Measurements from ENCODE around the gene RBM45.
A peak's percentile ranks its signal among the peaks of the same experiment; 100 is the strongest.
"Not testable (repeated sequence)": the region's sequence is repeated elsewhere in the genome, so short reads cannot be mapped to it uniquely, and the experiment has no call there.

The RBM45 gene, protein sequence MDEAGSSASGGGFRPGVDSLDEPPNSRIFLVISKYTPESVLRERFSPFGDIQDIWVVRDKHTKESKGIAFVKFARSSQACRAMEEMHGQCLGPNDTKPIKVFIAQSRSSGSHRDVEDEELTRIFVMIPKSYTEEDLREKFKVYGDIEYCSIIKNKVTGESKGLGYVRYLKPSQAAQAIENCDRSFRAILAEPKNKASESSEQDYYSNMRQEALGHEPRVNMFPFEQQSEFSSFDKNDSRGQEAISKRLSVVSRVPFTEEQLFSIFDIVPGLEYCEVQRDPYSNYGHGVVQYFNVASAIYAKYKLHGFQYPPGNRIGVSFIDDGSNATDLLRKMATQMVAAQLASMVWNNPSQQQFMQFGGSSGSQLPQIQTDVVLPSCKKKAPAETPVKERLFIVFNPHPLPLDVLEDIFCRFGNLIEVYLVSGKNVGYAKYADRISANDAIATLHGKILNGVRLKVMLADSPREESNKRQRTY

DNA sequence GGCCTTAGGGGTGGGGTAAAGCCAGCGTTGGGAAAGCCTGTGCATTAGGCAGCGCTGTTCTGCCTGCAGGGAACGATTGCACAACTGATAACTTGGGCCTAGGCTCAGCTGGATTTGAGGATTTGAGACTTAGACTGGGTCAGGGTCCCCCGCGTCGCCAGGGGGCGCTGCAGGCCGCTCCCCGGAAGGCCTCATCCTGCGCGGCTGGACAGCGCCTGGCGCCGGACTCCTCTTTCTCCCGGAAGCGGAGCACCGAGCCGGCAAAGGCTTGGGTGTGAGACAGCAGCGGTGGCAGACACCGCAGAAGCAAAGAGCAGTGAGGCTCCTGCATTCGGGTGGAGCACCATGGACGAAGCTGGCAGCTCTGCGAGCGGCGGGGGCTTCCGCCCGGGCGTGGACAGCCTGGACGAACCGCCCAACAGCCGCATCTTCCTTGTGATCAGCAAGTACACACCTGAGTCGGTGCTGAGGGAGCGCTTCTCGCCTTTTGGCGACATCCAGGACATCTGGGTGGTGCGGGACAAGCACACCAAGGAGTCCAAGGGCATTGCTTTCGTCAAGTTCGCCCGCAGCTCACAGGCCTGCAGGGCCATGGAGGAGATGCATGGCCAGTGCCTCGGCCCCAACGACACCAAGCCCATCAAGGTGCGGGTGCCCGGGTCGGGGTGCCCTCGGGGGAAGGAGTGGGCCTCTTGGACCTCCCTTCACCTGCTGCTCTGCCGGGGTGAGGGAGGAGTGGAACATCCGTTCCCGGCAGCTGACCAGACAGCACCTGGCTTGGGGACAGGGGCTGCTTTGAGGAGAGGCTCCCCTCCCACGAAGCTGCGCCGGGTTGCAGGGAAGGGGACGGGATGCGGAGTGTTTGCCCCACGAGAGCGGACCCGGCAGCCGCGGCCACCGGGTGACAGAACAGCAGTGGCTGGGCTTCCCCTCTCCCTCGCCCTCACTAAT lies at the start of gene RBM45:
TSS of gene RBM45 (plus strand) at position 236 of the 951 bp plus-strand sequence. CDS start at position 346, 110 bp downstream.
- peak; percentile 80 for DNase-seq (ENCODE audit: low spot score)

DNA sequence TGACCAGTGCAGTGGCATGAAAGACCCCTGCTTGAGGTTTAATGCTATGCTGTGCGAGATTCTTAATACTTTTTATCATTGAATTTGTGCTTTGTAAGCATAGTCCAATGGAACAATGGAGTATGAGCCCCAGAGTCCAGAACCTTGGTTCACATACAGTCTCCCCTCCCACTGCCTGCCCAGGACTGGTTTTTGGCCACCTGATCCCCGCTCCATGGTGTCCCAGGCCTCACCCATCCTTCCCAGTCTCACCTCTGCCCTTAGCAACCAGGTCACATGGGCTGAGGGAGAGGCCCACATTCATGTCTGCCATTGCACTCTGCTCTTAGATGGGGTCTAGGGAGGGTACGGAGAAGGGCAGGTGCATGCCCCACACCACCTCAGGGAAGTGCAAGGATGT lies 45.9 kb upstream of the RBM45 start:
- DNase-seq (ENCODE audit: low spot score) = no peak

DNA sequence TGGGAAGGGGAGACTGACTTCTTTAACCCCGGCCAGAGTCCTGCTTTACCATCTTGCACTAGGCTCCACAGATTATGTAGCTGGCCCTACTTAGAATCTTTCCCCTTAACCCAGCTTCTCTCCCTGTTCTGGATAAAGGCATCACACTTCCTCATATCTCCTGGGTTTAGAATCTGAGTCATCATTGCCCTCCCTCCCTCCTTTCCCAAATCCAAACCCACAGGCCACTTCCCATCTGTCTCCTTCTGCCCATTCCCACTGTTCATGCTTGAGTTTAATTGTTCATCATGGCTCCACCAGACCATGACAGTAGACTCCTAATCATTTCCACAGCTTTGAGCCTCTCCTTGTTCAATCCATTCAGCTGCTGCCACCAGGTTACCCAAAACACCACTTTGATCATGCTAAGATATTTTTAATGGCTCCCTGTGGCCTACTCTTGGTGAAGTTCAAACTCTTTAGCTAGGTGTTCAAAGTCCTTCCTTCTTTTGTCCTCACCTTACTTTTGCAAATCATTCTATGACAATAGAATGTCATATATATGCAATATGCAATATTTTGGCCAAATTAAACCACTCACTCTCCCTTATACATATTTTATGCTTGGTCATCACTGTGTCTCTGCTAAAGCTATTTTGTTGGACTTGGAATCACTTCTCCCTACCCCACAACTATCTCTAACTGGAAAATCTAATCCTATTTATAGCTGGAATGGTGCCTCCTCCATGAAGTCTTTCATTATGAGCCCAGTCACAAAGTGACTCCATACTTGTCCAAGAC lies 45.2 kb upstream of the RBM45 start:
- no peak for DNase-seq (ENCODE audit: low spot score)

DNA sequence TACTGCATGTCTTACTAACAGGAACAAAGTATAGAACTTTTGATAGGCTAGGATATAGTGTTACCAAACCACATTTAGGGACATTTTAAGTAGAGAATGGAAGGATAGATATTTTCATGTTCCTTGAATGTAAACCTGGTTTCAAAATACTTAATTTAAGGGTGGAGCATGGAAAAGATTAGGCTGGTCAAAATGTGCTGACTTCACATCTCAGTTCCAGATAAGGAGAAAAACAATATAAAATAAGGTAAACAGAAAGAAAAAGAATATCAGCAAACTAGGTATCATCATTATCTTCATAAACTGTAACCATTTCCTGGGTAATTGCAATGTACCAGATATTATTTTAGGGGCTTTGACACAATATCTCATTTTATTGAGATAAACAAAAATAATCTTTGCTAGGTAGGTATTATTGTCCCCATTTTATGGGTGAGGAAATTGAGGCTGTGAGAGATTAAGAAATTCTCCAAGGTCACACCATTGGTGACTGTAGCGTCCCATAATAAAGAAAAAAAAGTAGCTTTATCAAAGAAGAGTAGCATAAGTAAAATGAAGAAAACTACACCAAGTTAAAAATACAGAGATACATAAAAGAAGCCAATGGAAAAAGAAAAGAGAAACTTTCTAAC lies 43.3 kb upstream of the RBM45 start:
- DNase-seq (ENCODE audit: low spot score) = no peak

DNA sequence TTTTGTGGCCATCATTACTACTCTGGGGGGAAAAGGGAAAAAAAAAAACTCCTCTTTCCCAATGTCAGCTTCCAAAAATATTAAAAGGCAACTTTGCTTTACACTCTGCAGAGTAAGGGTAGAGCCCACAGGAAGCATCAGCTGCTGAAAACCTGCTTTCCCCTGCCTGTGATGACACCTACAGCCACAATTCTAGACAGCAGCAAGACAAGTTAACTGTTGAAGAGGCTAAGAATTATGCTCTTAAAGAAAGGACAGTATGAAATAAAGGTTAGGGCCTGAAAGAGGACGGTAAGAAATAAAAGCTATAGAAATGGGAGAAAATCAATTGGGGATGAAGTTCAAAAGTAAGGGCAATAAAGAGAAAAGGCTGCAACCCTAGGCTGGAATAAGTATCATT lies 42.7 kb upstream of the RBM45 start:
- DNase-seq (ENCODE audit: low spot score) = no peak

DNA sequence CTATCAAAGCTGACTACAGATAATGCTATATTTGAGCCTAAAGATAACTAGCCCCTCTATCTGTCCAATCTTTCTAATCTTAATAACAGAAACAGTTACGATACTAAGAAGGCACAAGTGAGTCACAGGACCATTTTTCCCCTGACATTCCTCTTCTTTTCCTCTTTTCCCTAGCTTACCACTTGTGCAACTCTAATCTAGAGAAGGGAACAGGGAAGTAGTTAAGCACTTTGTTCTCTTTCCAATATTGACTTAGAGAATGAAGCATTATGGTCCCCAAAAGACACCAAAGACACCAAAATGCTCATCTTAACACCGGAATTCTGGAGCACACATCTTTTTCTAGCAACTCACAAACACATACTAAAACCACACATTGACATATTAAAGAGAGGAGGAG lies 41.4 kb upstream of the RBM45 start:
- DNase-seq (ENCODE audit: low spot score) = no peak

DNA sequence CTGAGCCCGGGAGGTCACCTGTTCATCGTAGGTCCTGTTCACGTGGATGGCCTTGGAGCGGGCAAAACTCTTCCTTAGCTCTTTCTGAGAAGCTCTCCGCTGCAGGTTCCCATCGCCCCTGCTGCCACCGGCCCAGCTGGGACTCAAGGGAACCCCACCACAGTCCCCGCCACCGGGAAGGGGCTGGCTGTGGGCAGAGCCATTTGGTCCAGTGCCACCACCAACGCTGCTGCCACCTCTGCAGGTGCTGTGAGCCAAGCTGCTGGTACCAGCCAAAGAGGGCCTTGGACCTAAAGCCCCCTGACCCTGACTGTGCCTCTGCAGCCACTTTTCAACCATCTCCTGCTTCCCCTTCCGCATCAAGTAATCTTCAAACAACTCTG lies 40.2 kb upstream of the RBM45 start:
- DNase-seq (ENCODE audit: low spot score) = no peak

DNA sequence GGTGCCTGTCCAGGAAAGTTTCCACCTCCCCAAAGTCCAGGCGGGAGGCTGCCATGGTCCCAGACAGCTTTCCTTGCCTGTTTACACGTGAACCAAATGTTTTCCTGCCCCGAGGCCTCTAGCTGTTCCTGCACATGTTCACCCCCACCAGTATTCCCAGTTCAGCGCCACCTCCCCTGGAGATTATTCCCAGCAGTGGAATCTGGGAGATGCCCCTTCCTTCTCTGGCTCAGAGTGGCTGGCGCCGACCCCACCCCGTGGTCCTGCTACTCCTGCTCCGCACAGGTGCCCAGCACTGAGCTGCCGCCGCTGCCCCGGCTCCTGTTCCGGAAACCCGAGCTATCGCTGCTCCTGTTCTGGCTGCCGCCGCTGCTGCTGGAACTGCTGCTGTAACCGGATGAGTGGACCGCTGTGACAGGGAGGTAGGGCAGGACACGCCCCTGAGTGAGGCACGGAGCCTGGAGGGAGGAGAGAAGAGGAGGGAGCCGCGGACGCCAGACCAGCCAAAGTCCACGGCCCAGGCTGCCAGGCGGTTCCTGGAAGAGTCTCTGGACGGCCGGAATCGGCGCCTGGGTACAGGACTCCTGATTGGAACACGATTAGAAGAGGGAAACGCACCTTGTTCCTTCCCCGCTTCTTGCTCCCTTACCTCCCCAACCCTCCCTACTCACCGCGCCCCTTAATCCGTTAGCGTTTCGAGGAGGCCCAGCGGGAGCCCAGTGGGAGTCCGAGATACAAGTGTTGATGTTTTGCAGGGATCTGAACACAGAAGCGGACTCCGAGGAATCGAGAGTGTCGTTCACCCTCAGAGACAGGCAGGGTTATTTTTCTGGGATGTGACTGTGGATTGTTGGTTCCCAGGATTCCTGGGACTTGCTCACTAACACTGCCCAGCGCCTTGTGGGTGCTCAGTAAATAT lies 39.6 kb upstream of the RBM45 start, which contains the start of gene PDE11A:
TSS of gene PDE11A (minus strand) at position 395 of the 919 bp plus-strand sequence. CDS start at position 55, 340 bp downstream.
- DNase-seq (ENCODE audit: low spot score) = no peak

DNA sequence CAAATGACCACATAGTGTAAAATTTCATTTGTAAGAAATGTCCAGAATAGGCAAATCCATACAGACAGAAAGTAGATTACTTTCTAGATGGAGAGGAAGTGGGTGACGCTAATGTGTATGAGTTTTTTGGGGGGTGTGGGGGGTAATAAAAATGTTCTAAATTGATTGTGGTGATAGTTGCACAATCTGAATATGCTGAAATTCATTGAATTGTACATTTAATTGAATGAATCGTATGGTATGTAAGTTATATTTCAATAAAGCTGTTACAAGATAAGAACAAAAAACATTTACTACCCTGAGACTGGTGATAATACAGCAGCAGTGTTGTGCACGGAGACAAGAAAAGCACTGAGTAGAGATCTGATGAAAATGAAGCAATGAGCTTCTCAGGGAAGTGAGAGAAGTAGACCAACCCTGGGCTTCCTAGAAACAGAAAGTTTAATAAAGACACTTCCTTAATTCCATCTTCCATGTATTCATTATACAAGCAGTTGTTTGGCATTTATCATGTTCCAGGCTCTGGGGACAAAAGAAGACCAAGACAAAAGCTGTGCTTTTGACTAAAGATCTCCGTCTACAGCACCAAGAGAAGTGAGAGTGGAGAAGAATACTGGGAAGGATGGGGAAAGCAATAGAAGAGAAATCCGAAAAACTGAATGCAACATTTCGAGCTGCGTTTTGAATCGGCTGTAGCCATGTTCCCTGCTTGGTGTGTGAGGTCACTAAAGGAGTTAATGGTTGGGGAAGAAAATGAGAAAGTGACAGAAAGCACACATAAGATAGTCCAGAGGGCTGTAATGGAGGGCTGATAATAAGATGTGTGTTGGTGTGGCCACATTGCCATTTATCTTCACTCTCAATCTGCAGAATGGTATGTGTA lies 37.9 kb upstream of the RBM45 start:
- DNase-seq (ENCODE audit: low spot score) = no peak

DNA sequence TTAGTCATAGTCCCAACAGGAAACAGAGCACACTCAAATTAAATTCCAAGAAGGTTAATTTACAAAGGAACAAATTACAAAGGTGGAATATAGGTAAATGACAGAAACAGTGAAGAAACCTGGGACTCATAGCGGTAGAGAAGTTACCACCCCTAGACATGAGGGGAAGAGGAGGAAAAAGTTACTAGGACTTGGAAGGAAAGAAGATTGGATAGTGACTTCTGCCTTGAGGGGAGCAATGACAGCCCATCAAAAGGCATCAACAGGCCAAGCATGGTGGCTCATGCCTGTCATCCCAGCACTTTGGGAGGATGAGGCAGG lies 37.3 kb upstream of the RBM45 start:
- no peak for DNase-seq (ENCODE audit: low spot score)

DNA sequence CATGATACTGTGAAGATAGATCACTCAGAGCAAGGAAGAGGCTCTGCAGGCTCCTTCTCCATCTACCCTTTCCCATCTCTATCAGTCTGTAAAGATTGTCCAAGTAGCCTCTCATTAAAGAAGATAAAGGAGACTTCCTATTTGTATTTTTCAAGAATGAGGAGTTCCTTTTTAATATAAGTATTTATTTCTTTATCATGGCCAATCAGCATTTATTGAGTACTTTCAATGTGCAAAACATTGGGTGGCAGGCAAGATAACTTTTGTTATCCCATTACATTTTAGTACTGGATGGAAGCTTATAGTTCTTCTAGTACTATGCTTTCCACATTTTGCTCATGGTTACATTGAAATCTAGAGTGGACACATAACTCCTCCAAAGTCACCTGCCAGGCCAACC lies 36.1 kb upstream of the RBM45 start:
- no peak for DNase-seq (ENCODE audit: low spot score)

DNA sequence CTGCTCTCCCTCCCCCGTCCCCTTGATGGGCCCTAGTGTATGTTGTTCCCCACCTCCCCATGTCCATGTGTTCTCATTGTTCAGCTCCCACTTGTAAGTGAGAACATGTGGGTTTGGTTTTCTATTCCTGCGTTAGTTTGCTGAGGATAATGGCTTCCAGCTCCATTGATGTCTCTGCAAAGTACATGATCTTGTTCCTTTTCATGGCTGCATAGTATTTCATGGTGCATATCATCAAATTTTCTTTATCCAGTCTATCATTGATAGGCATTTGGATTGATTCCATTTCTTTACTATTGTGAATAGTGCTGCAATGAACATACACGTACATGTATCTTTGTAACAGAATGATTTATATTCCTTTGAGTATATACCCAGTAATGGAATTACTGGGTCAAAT lies 33.0 kb upstream of the RBM45 start:
- DNase-seq (ENCODE audit: low spot score) = not testable (repeated sequence)

DNA sequence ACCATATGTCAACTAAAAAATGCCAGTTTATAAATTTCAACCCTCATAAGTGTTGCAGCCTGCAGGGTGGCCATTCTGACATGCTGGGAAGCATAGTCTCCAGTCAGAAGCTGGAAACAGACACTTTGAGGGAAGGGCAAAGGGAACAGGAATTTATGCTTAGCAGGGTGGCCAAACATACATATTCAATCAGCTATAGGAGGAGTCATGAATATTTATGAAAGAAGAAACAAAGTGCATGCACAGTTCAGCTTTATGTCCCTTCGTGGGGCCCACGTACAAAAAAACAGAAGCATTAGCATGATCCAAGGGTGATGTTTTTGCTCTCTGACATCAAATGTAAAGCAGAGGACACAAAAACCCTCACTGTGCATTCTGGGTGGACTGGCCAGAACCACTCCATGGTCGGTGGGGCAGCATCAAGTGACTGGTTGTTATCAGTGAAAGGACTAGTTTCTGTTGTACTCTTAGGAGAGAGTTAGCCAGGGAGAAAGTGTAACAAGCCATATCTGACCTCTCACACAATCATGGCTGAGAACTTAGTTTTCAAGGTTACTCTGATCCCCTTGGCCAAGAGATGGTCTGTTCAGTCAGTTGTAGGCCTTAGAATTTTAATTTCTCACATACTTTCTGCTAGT lies 29.7 kb upstream of the RBM45 start:
- DNase-seq (ENCODE audit: low spot score) = no peak

DNA sequence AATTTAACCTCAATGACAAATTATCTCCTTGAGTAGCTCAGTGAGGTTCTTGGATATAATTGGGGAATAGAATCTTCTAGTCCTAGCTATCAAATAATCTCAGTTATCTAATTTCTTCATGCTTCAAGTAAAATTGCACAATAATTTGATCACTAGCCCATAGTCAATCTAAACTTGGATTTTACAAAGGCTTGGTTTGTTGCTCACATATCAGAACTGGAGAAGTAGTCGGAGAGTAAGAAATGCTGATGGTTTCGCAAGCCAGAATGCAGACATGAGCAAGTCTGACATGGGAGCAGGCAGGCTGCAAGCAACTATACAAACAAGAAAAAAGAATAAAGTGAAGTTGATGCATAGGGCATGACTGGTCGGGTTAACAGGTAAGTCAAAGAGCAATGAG lies 28.0 kb upstream of the RBM45 start:
- no peak for DNase-seq (ENCODE audit: low spot score)

DNA sequence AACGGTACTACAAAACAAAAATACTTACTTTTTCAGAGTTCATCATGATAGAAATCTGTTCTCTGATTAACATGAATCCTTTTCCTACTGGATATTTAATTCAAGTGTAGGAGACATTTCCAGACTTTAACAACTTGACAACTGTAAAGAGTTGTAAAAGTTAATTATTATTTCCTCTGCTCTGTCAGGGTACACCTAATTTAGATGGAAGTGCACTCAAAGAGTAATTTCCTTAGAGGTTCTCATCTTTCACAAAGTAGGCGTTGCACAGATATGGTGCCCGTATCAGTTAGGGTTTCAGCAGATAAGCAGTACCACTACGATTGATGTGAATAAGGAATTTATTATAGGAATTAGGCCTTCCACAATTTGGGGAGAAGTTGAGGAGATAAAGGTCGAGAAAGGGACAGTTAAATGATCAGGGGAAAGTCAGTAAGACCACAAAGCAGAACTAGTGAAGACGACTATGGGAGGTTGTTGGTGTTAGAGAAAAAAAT lies 23.4 kb upstream of the RBM45 start:
- DNase-seq (ENCODE audit: low spot score) = no peak

DNA sequence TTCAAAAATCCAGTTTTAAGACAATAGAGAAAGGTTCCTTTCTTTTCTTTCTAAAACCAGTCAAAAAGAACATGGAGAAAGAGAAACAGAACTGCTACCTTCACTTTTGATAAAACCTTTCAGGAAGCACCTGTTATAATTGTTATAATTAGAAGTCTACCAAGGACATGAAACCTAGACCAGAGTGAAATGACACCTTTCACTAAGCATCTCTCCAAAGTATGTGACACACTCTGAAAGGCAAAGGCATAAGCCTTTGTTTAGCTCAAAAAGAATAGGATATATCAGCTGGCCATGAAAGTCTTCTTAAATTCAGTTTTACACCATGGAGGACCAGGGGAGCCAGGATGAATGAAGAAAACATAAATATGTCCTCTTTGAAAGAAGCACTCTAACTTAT lies 18.8 kb upstream of the RBM45 start:
- DNase-seq (ENCODE audit: low spot score) = no peak

DNA sequence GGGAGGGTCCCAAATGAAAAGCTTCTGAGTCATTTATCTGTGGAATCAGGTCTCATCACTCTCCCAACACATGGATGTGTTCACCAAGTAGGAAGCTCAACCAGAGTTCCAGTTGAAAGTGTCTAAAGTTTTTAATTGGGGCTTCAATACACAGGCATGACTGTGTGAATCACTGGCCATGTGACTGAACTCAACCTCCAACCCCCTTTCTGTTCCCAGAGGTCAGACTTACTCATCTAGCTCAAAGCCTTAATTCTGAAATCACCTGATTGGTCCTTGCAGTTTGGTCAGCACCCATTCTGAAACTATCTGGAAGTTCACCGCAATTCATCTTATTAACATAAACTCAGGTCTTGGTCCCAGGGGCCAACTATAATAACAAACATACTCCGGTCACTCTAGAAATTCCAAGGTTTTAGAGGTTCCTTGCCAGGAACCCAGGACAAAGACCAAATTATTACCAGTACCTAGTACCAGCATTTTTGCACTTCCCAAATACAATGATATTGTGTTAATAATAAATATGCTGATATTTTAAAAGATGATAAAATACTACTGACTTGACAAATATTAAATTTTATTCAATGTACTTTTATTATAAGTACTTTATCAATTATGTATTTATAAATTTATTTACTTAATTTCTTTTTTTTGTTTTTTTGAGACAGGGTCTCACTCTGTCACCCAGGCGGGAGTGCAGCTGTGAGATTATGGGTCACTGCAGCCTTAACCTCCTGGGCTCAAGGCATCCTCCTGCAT lies 10.7 kb upstream of the RBM45 start:
- DNase-seq (ENCODE audit: low spot score) = no peak

DNA sequence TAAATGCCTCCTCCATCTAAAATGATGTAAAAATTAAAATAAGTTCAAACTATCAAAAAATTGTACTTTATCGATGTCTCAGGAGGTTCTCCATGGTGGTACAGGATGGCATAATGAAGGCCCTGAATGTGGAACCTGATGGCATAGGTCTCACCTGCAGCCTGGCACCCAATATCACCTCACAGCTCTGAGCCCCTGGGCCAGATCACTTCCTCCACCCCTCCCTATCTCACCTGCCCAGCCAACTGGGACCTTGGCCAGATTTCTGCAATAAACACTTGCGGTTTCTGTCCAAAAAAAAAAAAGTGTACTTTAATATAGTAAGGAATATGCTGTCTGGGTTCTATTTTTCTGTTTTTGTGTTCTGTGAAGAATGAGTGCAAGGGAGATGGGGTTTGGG lies 6.7 kb upstream of the RBM45 start:
- DNase-seq (ENCODE audit: low spot score) = no peak
